SK-N-MC (cell line): Measurements from ENCODE around the gene DNAJC5G.

ENCODE experiments used
- EZH2 ChIP-seq: fragments of 200-600 bp; sonication (generic); IDR thresholded peaks from one replicate; pipeline ENCODE4 v1.6.1; 2017; ENCODE audit warnings: antibody characterized with exemption
- FOXP2 ChIP-seq: optimal IDR thresholded peaks from 2 replicates; pipeline ENCODE3; 2011; ENCODE audit warnings: mild to moderate bottlenecking, moderate library complexity; ENCODE audit not compliant: insufficient read depth; ENCODE audit errors: extremely low read length, control extremely low read depth
- POLR2AphosphoS5 ChIP-seq: IDR thresholded peaks from 2 replicates; pipeline ENCODE4 v1.6.1; 2012; ENCODE audit warnings: mild to moderate bottlenecking, low read depth, low read length, borderline replicate concordance

DNA sequence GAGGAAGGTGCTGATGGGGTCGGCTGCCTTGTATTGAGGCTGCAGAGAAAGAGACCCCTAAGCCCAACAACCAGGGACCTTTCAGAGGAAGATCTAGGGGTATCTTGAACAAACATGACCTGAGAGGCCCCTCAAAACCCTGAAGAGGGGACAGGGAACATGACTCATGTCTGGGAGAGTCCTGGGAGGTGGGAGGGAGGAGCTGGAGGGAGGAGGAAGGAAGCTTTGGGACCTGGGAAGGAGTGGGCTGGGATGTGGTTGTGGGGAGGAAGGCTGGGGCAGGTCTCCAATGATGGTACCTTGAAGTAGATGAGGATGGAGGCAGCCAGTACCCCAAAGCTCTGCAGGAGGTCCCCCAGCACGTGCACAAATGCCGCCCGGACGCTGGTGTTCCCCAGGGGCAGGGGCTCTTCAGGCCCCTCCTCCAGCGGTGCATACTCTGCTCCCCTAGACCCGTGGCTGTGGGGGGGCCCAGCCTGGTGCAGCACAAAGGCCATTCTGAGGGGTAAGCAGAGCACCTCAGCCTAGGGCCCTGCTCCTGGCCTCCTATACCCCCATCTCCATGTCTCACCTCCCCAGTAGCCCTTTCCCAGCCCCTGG, 18.3 kb upstream of the DNAJC5G start:
- TF ChIP-seq POLR2AphosphoS5 = no peak
- no peak for TF ChIP-seq EZH2
- no peak for TF ChIP-seq FOXP2
